Mammary microvascular endothelial cell (primary cell): ENCODE data around the gene CNPY1. TPM values are rescaled to one million over a fixed set of nuclear protein-coding genes. Genes with fewer than 3 reads are reported as not detected.

Source experiments
- total RNA-seq: library from RNA; depleted of rRNA; stranded (reverse); fragments of >200 nt; gene quantifications from 2 replicates; pipeline ENCODE4 v1.2.3, GENCODE V29; 2015

The CNPY1 gene
- not detected in 2 replicates for total RNA-seq

DNA sequence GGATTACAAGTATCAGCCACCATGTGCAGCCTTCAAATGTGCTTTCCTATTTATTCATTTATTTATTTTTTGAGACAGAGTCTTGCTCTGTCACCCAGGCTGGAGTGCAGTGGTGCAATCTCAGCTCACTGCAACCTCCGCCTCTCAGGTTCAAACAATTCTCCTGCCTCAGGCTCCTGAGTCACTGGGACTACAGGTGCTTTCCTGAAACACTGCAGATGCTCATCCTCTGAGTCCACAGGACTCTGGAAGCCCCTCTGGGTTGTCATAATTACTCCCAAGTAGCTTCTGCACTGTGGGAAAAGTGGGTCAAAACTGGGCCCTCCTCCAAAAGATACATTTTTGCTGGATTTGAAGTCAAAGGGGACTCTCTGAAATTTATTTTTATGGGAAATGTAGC lies at the start of gene CNPY1:
Gene CNPY1 (minus strand): TSS at position 111 of the 400 bp plus-strand sequence. CDS start 630 bp downstream, outside the sequence.

GRCh38 chr7:155458111-155458877 lies 88.1 kb downstream of the CNPY1 start, which contains the start of gene EN2:
Gene EN2 (plus strand): TSS chr7:155458129. CDS start chr7:155458378, 249 bp downstream.

Other genes with a start within 250 kb of the CNPY1 start
- 135 and 150 TPM in 2 replicates for gene INSIG1, start 248.7 kb downstream of the CNPY1 start, total RNA-seq
- not detected in 2 replicates for gene EN2, start 88.4 kb downstream of the CNPY1 start, total RNA-seq
- 14.2 and 18.3 TPM in 2 replicates for gene RBM33, start 98.1 kb upstream of the CNPY1 start, total RNA-seq